Right cardiac atrium (tissue), 5 donors: ENCODE results near the gene SPIRE1. TPM values are rescaled to one million over a fixed set of nuclear protein-coding genes. Genes with fewer than 3 reads are reported as not detected.
"Not testable (repeated sequence)": the region's sequence is repeated elsewhere in the genome, so short reads cannot be mapped to it uniquely, and the experiment has no call there.

Experiments used
- ATAC-seq, 2 donors: fragments of 200-7000 bp; cut with Tn5 transposase; one replicate each; pipeline versions ENCODE4 v1.8.0 to v1.9.1; 2020; ENCODE audit warnings: moderate library complexity in 2 of 2, mild to moderate bottlenecking in 1 of 2
- DNase-seq, 3 donors: peaks; one replicate each; pipeline ENCODE4 v3.0.0-alpha.2; 2020
- H3K27ac ChIP-seq: one replicate; pipeline ENCODE4 v1.5.1; 2013; ENCODE audit warnings: mild to moderate bottlenecking, low read length, control low read depth, moderate library complexity
- H3K27me3 ChIP-seq: one replicate; pipeline ENCODE4 v1.6.1; 2013; ENCODE audit not compliant: control insufficient read depth, insufficient read depth
- H3K4me1 ChIP-seq: one replicate; pipeline ENCODE4 v1.6.1; 2013; ENCODE audit warnings: low read length; ENCODE audit not compliant: control insufficient read depth, insufficient read depth
- H3K4me3 ChIP-seq: one replicate; pipeline ENCODE4 v1.5.1; 2013; ENCODE audit warnings: low read length, control low read depth
- H3K9me3 ChIP-seq: one replicate; pipeline ENCODE4 v1.6.1; 2013; ENCODE audit warnings: low read length; ENCODE audit not compliant: control insufficient read depth
- WGBS: extraction: QIAGEN DNeasy Blood & Tissue Kit; methylation state at CpG from one replicate; pipeline ENCODE4 v1.1.7; 2013; 5-methylcytosine and 5-hydroxymethylcytosine counted together
- intact Hi-C, 4 donors: fragments of 100-400 bp; cut with DNase I; formaldehyde crosslinking; loops; one replicate each; pipeline versions ENCODE4 v1.11.0 to v1.14.0; 2022 to 2023
- polyA plus RNA-seq: library from polyadenylated mRNA; stranded (reverse); fragments of 200-250 nt; gene quantifications from one replicate; pipeline ENCODE4 v1.2.3, GENCODE V29; 2013
- total RNA-seq, 4 donors: library from RNA; stranded (reverse); fragmentation: NEBNext Ultra II Directional; extraction: Animal tissue kit (Norgen Biotek cat#: 25700); gene quantifications; one replicate each; pipeline ENCODE4 v1.2.1, GENCODE V29; 2021
- donor health status: healthy with polysubstance abuse.
- donor health status: DM: no; HTN: yes; CAD: no.
- donor health status: DM: no; HTN: no; CAD: no.
- donor health status: DM: no; HTN: yes; CAD: no; lungs with severe emphysema.
- donor health status: DM: yes; HTN: yes; CAD: no.

Gene SPIRE1
- total and polyA plus RNA-seq, 5 donors = 9.5 to 41.9 (median 35.4) TPM

DNA sequence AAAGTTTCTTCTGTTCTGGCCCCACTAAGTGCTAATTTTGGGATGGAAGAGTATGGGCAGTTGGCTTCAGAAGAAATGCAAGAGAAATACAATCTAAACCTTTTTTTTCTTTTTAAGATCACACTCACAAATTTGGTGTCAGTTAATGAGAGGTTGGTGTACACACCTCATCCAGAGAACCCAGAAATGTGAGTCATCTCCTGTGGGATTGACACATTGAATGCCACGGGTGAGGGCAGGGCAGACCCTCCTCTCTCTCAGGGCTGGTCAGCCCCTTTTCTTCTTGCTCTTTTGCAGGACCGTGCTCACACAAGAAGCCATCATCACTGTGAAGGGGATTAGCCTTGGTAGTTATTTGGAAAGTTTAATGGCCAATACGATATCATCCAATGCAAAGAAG is 231.0 kb downstream of the SPIRE1 start:
- no peaks in the 10 kb centered on the region for H3K4me1 ChIP-seq
- no peak for ATAC-seq
- H3K4me3 ChIP-seq = no peak overlapping the region
- intact Hi-C loops = no loop called here
- DNase-seq = no peak
- H3K9me3 ChIP-seq = no peaks in the 10 kb centered on the region
- H3K27me3 ChIP-seq = no peaks in the 10 kb centered on the region
- H3K27ac ChIP-seq = no peak overlapping the region
- 96% methylated on average over 3 of the region's 3 CpGs for WGBS

- DNase-seq (no peak), ATAC-seq (no peak)
- 83% methylated on average over 4 of the region's 4 CpGs for WGBS
- intact Hi-C loops = no loop called here
- Histone ChIP-seq H3K9me3 (no peaks in the 10 kb centered on the region), H3K4me3 (no peak overlapping the region), H3K4me1 (peaks cover 3% of the 10 kb centered on the region), H3K27ac (no peak overlapping the region), H3K27me3 (no peaks in the 10 kb centered on the region)
These were observed 233.7 kb downstream of the SPIRE1 start for GRCh38 chr18:12424252-12424651.

GRCh38 chr18:12423820-12424219 is 234.1 kb downstream of the SPIRE1 start:
- ATAC-seq = no peak
- Histone ChIP-seq H3K4me3 (no peak overlapping the region), H3K27ac (no peak overlapping the region), H3K4me1 (peaks cover 3% of the 10 kb centered on the region), H3K27me3 (no peaks in the 10 kb centered on the region), H3K9me3 (no peaks in the 10 kb centered on the region)
- 84% methylated on average over 5 of the region's 5 CpGs for WGBS
- DNase-seq = no peak
- intact Hi-C loops = no loop called here

DNA sequence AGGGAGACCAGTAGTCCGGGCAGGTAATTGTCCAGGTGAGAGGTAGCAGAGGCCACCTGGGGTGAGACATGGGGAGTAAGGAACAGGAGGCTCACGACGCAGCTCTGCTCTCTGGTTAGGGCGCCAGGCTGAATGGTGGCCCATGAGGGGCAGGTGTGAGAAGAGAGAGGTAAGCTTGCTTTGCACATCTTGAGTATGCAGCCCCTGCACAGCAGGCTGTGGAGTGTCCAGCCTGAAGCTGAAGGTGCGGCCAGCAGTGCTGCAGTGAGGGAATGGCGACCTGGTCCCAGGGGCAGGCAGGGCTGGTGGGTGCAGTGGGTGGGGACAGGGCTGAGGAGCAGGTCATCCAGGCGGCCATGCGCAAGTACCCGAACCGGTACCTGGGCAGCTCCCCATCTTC is 234.5 kb downstream of the SPIRE1 start:
- WGBS = 95% methylated on average over 10 of the region's 10 CpGs

GRCh38 chr18:12422936-12423335 is 235.0 kb downstream of the SPIRE1 start:
- Histone ChIP-seq H3K9me3 (no peaks in the 10 kb centered on the region), H3K27me3 (no peaks in the 10 kb centered on the region), H3K4me3 (no peak overlapping the region), H3K4me1 (peaks cover 3% of the 10 kb centered on the region), H3K27ac (no peak overlapping the region)
- DNase-seq (no peak), ATAC-seq (no peak)
- 85% methylated on average over 9 of the region's 9 CpGs for WGBS
- intact Hi-C loops = no loop called here

More for the DNA sequence above, 234.5 kb downstream of the SPIRE1 start:
- Histone ChIP-seq H3K9me3 (no peaks in the 10 kb centered on the region), H3K27ac (no peak overlapping the region), H3K4me1 (peaks cover 3% of the 10 kb centered on the region), H3K27me3 (no peaks in the 10 kb centered on the region), H3K4me3 (no peak overlapping the region)
- DNase-seq (no peak), ATAC-seq (no peak)
- intact Hi-C loops = no loop called here

- H3K4me1 ChIP-seq = peaks cover 3% of the 10 kb centered on the region
- DNase-seq (no peak), ATAC-seq (no peak)
- H3K4me3 ChIP-seq = no peak overlapping the region
- no peak overlapping the region for H3K27ac ChIP-seq
- intact Hi-C loops = no loop called here
- no peaks in the 10 kb centered on the region for H3K9me3 ChIP-seq
- no peaks in the 10 kb centered on the region for H3K27me3 ChIP-seq
- WGBS = 79% methylated on average over 5 of the region's 5 CpGs
These were observed 236.2 kb downstream of the SPIRE1 start for GRCh38 chr18:12421732-12422131.

GRCh38 chr18:12420821-12421421 is 237.0 kb downstream of the SPIRE1 start:
- DNase-seq = peak in 2 of 3 donors; percentile 56 to 60
- no peak overlapping the region for H3K27ac ChIP-seq
- peak overlapping the region; percentile 44 for H3K4me3 ChIP-seq
- no peaks in the 10 kb centered on the region for H3K27me3 ChIP-seq
- H3K9me3 ChIP-seq = no peaks in the 10 kb centered on the region
- ATAC-seq = peak; percentile 33 to 39
- intact Hi-C loops = no loop called here
- peaks cover 3% of the 10 kb centered on the region for H3K4me1 ChIP-seq
- WGBS = 34% methylated on average over 27 of the region's 27 CpGs

DNA sequence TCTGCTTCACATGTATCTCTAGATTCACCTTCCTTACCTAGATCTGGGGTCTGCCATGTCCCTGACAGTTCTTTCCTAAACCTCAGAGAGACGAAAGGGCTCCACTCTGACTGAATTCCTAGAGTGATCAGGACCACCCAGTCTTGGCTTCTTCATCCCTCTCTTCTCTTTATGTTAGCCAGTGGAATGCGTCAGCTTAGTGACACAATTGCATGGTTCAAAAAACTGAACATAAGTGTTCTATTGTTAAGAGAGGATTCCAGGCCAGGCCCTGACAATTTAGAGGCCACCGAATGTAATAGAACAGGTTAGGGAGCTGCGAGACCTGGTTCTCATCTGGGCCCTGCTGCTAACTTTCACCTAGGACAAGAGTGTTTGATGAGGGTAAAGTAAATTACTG is 240.2 kb downstream of the SPIRE1 start:
- Histone ChIP-seq H3K27me3 (no peaks in the 10 kb centered on the region), H3K4me1 (peaks cover 3% of the 10 kb centered on the region), H3K4me3 (no peak overlapping the region), H3K9me3 (no peaks in the 10 kb centered on the region), H3K27ac (no peak overlapping the region)
- WGBS = 80% methylated on average over 4 of the region's 4 CpGs
- DNase-seq = no peak
- no peak for ATAC-seq
- intact Hi-C loops = no loop called here

GRCh38 chr18:12416098-12416729 is 241.7 kb downstream of the SPIRE1 start:
- H3K4me1 ChIP-seq = peaks cover 3% of the 10 kb centered on the region
- DNase-seq (no peak), ATAC-seq (no peak)
- intact Hi-C loops = no loop called here
- 80% methylated on average over 5 of the region's 5 CpGs for WGBS
- H3K4me3 ChIP-seq = no peak overlapping the region
- H3K27me3 ChIP-seq = no peaks in the 10 kb centered on the region
- H3K27ac ChIP-seq = no peak overlapping the region
- no peaks in the 10 kb centered on the region for H3K9me3 ChIP-seq

DNA sequence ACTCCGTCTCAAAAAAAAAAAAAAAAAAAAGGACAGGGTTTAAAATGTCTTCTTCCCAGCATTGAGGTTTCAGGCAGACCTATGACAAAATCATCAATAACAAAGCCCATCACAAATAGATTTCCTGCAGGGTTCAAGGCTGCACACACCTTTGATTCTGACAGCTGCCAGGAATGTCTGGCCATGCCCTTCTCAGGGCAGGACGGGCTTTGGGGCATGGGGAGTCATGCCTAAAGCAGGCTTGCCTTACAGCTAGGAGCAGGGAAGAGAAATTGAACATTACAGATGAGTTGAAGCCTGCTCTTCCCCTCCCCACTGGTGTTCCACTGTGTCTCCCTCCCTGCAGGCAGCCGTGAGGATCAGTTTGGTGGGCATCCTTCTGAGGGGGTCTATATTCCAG is 246.5 kb downstream of the SPIRE1 start:
- H3K9me3 ChIP-seq = no peaks in the 10 kb centered on the region
- no peaks in the 10 kb centered on the region for H3K27me3 ChIP-seq
- DNase-seq = no peak
- H3K27ac ChIP-seq = no peak overlapping the region
- 98% methylated on average over 2 of the region's 3 CpGs for WGBS
- no peaks in the 10 kb centered on the region for H3K4me1 ChIP-seq
- intact Hi-C loops = no loop called here
- H3K4me3 ChIP-seq = no peak overlapping the region
- no peak for ATAC-seq

GRCh38 chr18:12410747-12411146 is 247.2 kb downstream of the SPIRE1 start:
- 83% methylated on average over 9 of the region's 9 CpGs for WGBS
- DNase-seq, H3K27ac ChIP-seq, ATAC-seq, H3K27me3 ChIP-seq, intact Hi-C loops, H3K9me3 ChIP-seq, H3K4me3 ChIP-seq, H3K4me1 ChIP-seq: not testable (repeated sequence)
